Mesodermal cell (in vitro differentiated cells): Measurements from ENCODE around the gene AFAP1L2.

Source experiments
- H3K27ac ChIP-seq: 2 replicates; pipeline ENCODE4 v1.7.0; 2013; ENCODE audit warnings: mild to moderate bottlenecking, low read depth, low read length, moderate library complexity; ENCODE audit not compliant: severe bottlenecking
- H3K36me3 ChIP-seq: 2 replicates; pipeline ENCODE4 v1.7.1; 2013; ENCODE audit warnings: mild to moderate bottlenecking, low read length, moderate library complexity; ENCODE audit not compliant: control insufficient read depth, insufficient read depth
- H3K4me1 ChIP-seq: one replicate; pipeline ENCODE4 v1.7.1; 2013; ENCODE audit warnings: mild to moderate bottlenecking, low read length; ENCODE audit not compliant: insufficient read depth, control insufficient read depth, poor library complexity, severe bottlenecking
- H3K4me3 ChIP-seq: 2 replicates; pipeline ENCODE4 v1.7.0; 2013; ENCODE audit warnings: low read length, control low read depth, mild to moderate bottlenecking; ENCODE audit not compliant: insufficient read depth, poor library complexity, severe bottlenecking; ENCODE audit errors: extremely low read depth
- H3K9me3 ChIP-seq: 2 replicates; pipeline ENCODE4 v1.7.1; 2013; ENCODE audit warnings: mild to moderate bottlenecking, low read length, moderate library complexity; ENCODE audit not compliant: control insufficient read depth
- WGBS, 2 experiments: methylation state at CpG; one replicate each; pipeline ENCODE4 v1.1.5; 2013; ENCODE audit warnings: missing lambda C conversion rate in 2 of 2; ENCODE audit not compliant: insufficient coverage in 2 of 2; 5-methylcytosine and 5-hydroxymethylcytosine counted together

AFAP1L2 gene

DNA sequence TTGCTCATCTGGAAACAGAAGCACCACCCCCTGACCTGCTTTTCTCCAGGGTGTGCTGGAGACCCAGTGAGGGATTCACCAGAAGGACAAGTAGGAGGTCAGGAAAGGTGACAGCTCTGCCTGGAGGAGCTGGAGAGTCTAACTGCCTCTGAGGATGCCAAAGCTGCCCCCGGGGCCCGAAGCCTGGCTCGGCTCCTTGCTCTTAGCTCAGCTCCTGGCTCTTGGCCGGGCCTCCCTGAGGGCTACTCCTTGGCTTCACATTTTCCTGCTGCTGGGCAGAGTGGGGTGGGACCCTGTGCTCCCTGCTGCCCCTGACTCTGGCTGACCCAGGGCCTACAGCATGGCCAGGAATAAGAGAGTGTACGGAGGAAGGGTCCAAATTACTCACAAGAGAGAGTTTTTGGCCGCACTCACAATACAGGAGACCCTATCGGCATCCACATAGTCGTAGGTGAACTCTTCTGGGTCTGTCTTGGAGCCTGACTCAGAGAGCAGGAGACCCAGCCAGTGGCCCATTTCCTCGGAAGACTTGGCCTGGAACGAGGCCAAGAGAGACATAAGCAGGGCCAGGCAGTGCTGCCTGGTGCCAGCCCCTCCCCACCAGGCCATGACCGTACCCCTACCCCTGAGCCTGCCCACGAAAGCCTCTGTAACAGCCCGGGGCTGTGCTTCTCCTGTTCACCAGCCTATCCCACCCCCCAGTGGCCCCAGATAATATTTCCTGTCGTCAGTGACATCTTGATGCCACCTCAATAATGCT lies 102.2 kb downstream of the AFAP1L2 start:
- 91 to 96% methylated on average over 10 to 11 of the region's 14 CpGs for WGBS, 2 experiments
- H3K27ac ChIP-seq, result no peak overlapping the region
- peaks cover 16% of the 10 kb centered on the region for H3K4me1 ChIP-seq

DNA sequence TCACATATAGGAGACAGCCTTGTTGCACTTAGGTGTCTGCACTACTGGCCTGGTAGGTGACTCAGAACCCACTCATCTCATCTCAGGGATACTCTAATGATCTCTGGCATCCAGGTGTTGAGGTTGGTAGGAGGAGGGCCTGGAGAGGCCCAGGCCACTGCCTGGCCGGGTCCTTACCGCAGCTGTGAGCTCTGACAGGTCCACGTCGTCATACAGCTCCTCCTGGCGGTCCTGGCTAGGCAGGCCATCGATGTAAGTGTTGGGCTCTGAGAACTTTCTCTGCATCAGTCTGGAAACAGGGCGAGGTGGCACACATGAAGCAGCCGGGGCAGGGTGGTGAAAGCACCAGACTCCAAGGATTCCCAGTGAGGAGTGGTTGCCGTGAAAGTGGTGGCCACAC lies 103.1 kb downstream of the AFAP1L2 start:
- Histone ChIP-seq H3K4me1 (peaks cover 9% of the 10 kb centered on the region), H3K36me3 (peaks cover 62% of the 10 kb centered on the region), H3K9me3 (peaks cover 6% of the 10 kb centered on the region), H3K27ac (no peak overlapping the region), H3K4me3 (no peak overlapping the region)
- WGBS, 2 experiments, result 95 to 98% methylated on average over 9 of the region's 9 CpGs

More for the DNA sequence above, 102.2 kb downstream of the AFAP1L2 start:
- H3K4me3 ChIP-seq, result no peak overlapping the region
- no peaks in the 10 kb centered on the region for H3K9me3 ChIP-seq
- H3K36me3 ChIP-seq, result peaks cover 52% of the 10 kb centered on the region

DNA sequence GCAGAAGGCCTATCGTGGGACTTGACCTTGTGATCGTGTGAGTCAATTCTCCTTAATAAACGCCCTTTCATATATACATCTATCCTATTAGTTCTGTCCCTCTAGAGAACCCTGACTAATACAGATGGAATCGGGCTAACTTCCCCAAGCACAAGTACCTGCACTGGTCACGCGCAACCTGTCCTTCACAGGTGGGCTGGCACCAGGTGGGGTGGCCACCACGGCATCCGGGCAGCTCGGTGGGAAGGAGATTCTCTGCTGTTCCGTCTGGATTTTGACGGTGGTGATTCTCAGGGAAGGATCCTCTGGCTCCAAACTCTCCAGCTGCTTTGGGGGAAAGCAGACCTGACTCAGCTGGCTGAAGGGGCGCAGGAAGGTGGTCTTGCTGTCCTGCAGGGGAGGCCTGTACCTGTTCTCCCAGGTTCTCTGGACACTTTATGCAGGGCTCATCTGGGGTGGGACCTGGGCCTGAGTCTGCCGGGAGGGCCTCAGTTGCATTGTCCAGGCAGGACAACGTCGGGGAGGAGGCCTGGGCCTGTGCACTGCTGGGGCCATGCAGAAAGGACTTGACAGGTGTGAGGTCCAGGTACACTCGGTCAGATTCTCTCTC lies 104.2 kb downstream of the AFAP1L2 start:
- Histone ChIP-seq H3K36me3 (peaks cover 72% of the 10 kb centered on the region), H3K9me3 (peaks cover 17% of the 10 kb centered on the region), H3K4me1 (peaks cover 9% of the 10 kb centered on the region), H3K27ac (no peak overlapping the region), H3K4me3 (no peak overlapping the region)
- WGBS, 2 experiments, result 91 to 92% methylated on average over 16 of the region's 16 CpGs

DNA sequence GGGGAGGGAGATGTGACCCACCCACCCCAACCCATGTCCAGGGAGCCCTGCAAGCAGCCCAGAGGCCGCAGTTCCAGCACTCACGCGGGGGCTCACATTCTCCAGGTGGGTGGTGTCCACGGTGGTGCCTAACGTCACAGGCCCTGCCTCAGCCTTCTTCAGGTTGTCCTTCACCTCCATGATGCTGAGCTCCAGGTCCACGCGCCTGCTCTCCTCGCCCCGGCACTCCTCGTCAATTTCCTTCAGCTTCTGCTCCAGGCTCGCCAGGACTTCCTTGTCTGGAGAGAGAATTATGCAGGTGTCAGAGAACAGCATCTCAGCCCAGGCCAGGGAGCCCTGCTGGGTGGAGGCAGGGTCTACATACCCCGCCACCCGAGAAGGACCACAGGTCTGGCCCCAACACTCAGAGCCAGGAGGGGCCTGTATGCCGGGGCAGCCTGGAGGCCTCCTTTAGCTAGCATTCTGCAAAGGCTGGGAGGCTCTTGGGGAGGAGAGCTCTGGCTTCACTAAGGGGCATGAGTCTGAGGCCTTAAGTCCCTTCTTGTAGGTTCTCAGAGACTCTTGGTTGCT lies 107.1 kb downstream of the AFAP1L2 start:
- Histone ChIP-seq H3K27ac (no peak overlapping the region), H3K36me3 (peaks cover 78% of the 10 kb centered on the region), H3K4me3 (no peak overlapping the region), H3K4me1 (no peaks in the 10 kb centered on the region), H3K9me3 (peaks cover 17% of the 10 kb centered on the region)
- 94 to 98% methylated on average over 8 to 13 of the region's 14 CpGs for WGBS, 2 experiments

DNA sequence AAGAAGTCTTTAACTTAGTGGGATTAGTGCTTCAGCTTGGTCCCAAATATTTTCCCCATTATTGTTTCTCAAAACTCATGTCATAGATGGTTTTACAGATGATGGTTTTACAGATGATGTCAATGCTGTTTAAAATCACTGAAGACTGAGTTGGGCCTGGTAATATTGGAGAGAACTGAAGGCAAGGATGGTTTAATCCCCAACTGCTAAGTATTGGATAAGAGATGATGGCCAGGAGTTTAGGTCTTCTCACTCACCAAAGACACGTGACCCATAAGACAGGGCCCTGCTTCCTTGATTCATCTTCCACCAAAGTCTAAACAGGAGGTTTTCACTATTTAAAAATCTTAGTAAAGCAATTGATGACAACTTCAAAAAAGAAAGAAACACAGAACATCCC lies 108.9 kb downstream of the AFAP1L2 start:
- Histone ChIP-seq H3K4me3 (no peak overlapping the region), H3K4me1 (no peaks in the 10 kb centered on the region), H3K9me3 (peaks cover 17% of the 10 kb centered on the region), H3K27ac (no peak overlapping the region), H3K36me3 (peaks cover 70% of the 10 kb centered on the region)
- 0% methylated on average over 1 of the region's 1 CpG; no CpG with 5 or more reads in 1 of the 2 experiments for WGBS, 2 experiments

DNA sequence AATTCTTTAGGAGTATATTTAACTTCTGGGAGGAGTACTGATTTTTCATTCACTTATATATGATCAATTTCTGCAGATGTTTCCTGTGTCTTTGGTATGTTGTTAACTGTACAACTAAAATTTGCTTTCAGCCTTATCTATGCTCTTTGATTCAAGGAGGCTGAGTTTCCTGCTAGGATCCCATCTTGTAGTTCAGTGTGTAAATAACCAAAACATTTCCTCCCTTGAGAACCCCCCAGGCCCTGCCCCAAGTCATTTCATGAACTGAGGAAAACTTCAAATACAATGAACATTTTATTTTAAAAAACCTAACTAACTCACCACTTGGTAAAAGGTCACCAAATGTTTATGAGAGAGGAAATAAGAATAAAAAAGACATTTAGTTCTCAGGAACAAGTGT lies 109.8 kb downstream of the AFAP1L2 start:
- H3K4me3 ChIP-seq, result no peak overlapping the region
- no peaks in the 10 kb centered on the region for H3K4me1 ChIP-seq
- H3K9me3 ChIP-seq, result peaks cover 17% of the 10 kb centered on the region
- H3K36me3 ChIP-seq, result peaks cover 62% of the 10 kb centered on the region
- H3K27ac ChIP-seq, result no peak overlapping the region

DNA sequence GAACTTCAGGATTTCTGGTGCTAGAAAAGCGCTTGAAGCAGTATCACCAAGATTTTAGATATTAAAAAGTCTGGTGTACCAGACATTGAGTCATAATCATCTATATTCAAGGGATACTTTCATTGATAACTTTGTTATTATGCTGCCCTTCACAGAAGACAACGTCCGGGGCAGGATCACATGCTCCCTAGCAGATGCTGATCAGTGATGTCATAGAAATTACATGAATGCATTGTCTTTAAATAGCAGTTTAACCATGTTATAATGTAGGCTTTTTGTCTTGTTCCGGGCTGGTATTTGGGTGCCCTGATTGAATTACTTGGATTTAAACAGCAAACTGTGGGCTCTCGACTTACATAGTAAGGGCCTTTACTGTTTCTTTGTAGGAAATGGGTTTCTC lies 111.2 kb downstream of the AFAP1L2 start:
- H3K4me1 ChIP-seq, result no peaks in the 10 kb centered on the region
- no peak overlapping the region for H3K4me3 ChIP-seq
- WGBS, 2 experiments, result 92 to 100% methylated on average over 2 to 4 of the region's 5 CpGs
- H3K9me3 ChIP-seq, result peaks cover 17% of the 10 kb centered on the region
- no peak overlapping the region for H3K27ac ChIP-seq
- peaks cover 48% of the 10 kb centered on the region for H3K36me3 ChIP-seq

DNA sequence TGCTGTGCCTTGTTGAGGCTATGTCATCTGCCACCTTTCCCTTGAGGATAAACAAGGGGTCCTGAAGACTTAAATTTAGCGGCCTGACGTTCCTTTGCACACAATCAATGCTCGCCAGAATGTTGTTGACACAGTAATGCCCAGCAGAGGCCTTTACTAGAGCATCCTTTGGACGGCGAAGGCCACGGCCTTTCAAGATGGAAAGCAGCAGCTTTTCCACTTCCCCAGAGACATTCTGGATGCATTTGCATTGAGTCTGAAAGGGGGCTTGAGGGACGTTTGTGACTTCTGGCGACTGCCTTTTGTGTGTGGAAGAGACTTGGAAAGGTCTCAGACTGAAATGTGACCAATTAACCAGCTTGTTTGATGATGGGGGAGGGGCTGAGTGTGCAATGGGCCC lies 112.8 kb downstream of the AFAP1L2 start:
- Histone ChIP-seq H3K9me3 (peaks cover 14% of the 10 kb centered on the region), H3K4me1 (no peaks in the 10 kb centered on the region), H3K36me3 (peaks cover 33% of the 10 kb centered on the region), H3K27ac (no peak overlapping the region), H3K4me3 (no peak overlapping the region)
- 89 to 92% methylated on average over 8 of the region's 8 CpGs for WGBS, 2 experiments

DNA sequence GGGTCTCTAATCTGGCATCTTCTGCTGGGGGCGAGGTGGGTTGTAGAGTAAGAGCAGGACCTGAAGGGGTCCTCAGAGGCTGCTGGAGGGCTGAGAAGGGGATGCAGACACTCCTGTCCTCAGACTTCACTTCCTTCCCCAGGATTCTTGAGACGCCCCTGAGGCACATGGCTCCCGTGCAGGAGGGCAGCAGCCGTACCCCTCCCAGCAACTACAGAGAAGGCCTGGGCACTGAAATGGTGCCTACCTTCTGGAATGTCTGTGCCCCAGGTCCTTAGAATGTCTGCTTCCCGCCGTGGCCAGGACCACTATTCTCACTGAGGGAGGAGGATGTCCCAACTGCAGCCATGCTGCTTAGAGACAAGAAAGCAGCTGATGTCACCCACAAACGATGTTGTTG lies 113.2 kb downstream of the AFAP1L2 start:
- H3K27ac ChIP-seq, result no peak overlapping the region
- 89 to 92% methylated on average over 5 of the region's 7 CpGs for WGBS, 2 experiments
- no peak overlapping the region for H3K4me3 ChIP-seq
- H3K4me1 ChIP-seq, result no peaks in the 10 kb centered on the region
- peaks cover 29% of the 10 kb centered on the region for H3K36me3 ChIP-seq
- H3K9me3 ChIP-seq, result peaks cover 10% of the 10 kb centered on the region

DNA sequence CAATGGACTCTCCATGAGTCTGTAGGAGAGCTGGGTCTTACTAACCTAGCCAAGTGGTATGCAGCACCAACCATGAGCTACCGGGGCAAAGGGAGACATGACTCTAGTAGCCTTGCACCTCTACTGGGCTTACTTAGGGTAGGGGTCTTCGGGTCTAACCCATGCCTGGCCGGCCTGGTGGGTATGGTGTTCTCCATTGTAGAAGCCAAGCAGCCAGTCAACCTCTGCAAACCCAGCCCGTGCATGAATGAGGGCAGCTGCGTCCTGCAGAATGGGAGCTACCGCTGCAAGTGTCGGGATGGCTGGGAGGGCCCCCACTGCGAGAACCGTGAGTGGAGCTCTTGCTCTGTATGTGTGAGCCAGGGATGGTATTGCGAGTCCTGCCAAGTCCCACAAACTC lies 114.3 kb downstream of the AFAP1L2 start:
- 91 to 99% methylated on average over 9 to 10 of the region's 10 CpGs for WGBS, 2 experiments
- H3K4me3 ChIP-seq, result no peak overlapping the region
- H3K4me1 ChIP-seq, result no peaks in the 10 kb centered on the region
- no peaks in the 10 kb centered on the region for H3K9me3 ChIP-seq
- H3K36me3 ChIP-seq, result peaks cover 18% of the 10 kb centered on the region
- H3K27ac ChIP-seq, result no peak overlapping the region

DNA sequence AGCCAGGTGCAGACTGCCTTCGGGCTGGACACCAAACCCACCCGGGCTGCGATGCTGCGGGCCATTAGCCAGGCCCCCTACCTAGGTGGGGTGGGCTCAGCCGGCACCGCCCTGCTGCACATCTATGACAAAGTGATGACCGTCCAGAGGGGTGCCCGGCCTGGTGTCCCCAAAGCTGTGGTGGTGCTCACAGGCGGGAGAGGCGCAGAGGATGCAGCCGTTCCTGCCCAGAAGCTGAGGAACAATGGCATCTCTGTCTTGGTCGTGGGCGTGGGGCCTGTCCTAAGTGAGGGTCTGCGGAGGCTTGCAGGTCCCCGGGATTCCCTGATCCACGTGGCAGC lies 115.2 kb downstream of the AFAP1L2 start:
- no peak overlapping the region for H3K27ac ChIP-seq
- peaks cover 11% of the 10 kb centered on the region for H3K36me3 ChIP-seq
- H3K4me3 ChIP-seq, result no peak overlapping the region
- no peaks in the 10 kb centered on the region for H3K4me1 ChIP-seq
- WGBS, 2 experiments, result 92 to 99% methylated on average over 15 to 16 of the region's 16 CpGs
- no peaks in the 10 kb centered on the region for H3K9me3 ChIP-seq
